Chondrocyte (in vitro differentiated cells): ENCODE measurements around the gene TMUB1. TPM values are rescaled to one million over a fixed set of nuclear protein-coding genes. Genes with fewer than 3 reads are reported as not detected.

Source experiments
- DNase-seq: peaks from one replicate; pipeline ENCODE4 v3.0.0; 2021; ENCODE audit warnings: mixed read lengths, low spot score
- H3K27ac Mint-ChIP-seq: one replicate; pipeline ENCODE4 v1.8.0; 2021; ENCODE audit warnings: mild to moderate bottlenecking, moderate library complexity, mixed read lengths; ENCODE audit not compliant: unreplicated experiment
- H3K27me3 Mint-ChIP-seq: 2 replicates; pipeline ENCODE4 v1.8.0; 2021; ENCODE audit warnings: low read depth, mixed read lengths
- H3K36me3 Mint-ChIP-seq: 2 replicates; pipeline ENCODE4 v1.8.0; 2021; ENCODE audit warnings: low read depth, mixed read lengths
- H3K4me1 Mint-ChIP-seq: 2 replicates; pipeline ENCODE4 v1.8.0; 2021; ENCODE audit warnings: low read depth, mild to moderate bottlenecking, mixed read lengths
- H3K4me3 Mint-ChIP-seq: one replicate; pipeline ENCODE4 v1.8.0; 2021; ENCODE audit warnings: mild to moderate bottlenecking, moderate library complexity, mixed read lengths; ENCODE audit not compliant: unreplicated experiment
- H3K9me3 Mint-ChIP-seq: 2 replicates; pipeline ENCODE4 v1.8.0; 2021; ENCODE audit warnings: low read depth, mixed read lengths
- CTCF ChIP-seq: fragments of 200-600 bp; sonication (generic); IDR thresholded peaks from 2 replicates; pipeline ENCODE4 v1.5.0; 2021; ENCODE audit warnings: antibody characterized with exemption, mild to moderate bottlenecking, moderate library complexity
- total RNA-seq: library from RNA; stranded (reverse); gene quantifications from 3 replicates; pipeline ENCODE4 v1.2.1, GENCODE V29; 2021

TMUB1 gene
- total RNA-seq, 1 donor from 2014 or later = 33.2 TPM

- Mint-ChIP-seq H3K9me3 (no peaks in the 10 kb centered on the region), H3K27me3 (no peaks in the 10 kb centered on the region), H3K27ac (no peak overlapping the region), H3K36me3 (peaks cover 17% of the 10 kb centered on the region), H3K4me3 (peak overlapping the region; percentile 62), H3K4me1 (peaks cover 22% of the 10 kb centered on the region)
- TF ChIP-seq CTCF = peak; percentile 18
- no peak for DNase-seq
Measured at GRCh38 chr7:151115836-151116418, 32.6 kb upstream of the TMUB1 start.

- Mint-ChIP-seq H3K4me3 (peak overlapping the region; percentile 62), H3K27me3 (no peaks in the 10 kb centered on the region), H3K36me3 (peaks cover 11% of the 10 kb centered on the region), H3K27ac (no peak overlapping the region), H3K4me1 (peaks cover 26% of the 10 kb centered on the region), H3K9me3 (no peaks in the 10 kb centered on the region)
- peak; percentile 32 for TF ChIP-seq CTCF
- no peak for DNase-seq
Measured at GRCh38 chr7:151115121-151115835, 32.0 kb upstream of the TMUB1 start.

- TF ChIP-seq CTCF = no peak
- peaks cover 8% of the 10 kb centered on the region for H3K36me3 Mint-ChIP-seq
- peaks cover 26% of the 10 kb centered on the region for H3K4me1 Mint-ChIP-seq
- H3K9me3 Mint-ChIP-seq = no peaks in the 10 kb centered on the region
- peak overlapping the region; percentile 93 for H3K27ac Mint-ChIP-seq
- DNase-seq = no peak
- H3K27me3 Mint-ChIP-seq = no peaks in the 10 kb centered on the region
- H3K4me3 Mint-ChIP-seq = peak overlapping the region; percentile 62
Measured at GRCh38 chr7:151114151-151115090, 31.1 kb upstream of the TMUB1 start.

GRCh38 chr7:151113344-151114150 lies 30.3 kb upstream of the TMUB1 start:
- peaks cover under 1% of the 10 kb centered on the region for H3K36me3 Mint-ChIP-seq
- H3K27ac Mint-ChIP-seq = peak overlapping the region; percentile 93
- H3K4me3 Mint-ChIP-seq = peak overlapping the region; percentile 62
- peaks cover 28% of the 10 kb centered on the region for H3K4me1 Mint-ChIP-seq
- peak; percentile 38 for TF ChIP-seq CTCF
- no peaks in the 10 kb centered on the region for H3K27me3 Mint-ChIP-seq
- DNase-seq = no peak
- no peaks in the 10 kb centered on the region for H3K9me3 Mint-ChIP-seq
